ENCODE results near the gene KRT222.

KRT222 gene

DNA sequence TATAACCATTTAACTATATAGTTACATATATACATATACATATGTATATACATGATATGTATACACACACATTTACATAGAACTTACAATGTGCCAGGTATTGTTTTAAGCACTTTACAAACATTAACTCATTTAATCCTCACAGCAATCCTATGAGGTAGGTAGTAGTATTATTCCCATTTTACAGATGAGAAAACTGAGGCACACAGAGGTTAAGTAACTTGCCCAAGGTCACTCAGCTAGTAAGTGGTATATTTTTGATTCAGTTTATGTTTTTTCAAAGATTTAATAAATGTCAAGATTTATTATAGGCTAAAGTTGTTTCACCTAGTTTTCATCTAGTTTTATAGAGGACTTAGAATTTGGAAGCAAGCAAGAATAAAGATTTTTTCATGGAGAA lies 6.6 kb downstream of the KRT222 start:
- DNase-seq (ENCODE audit: low read depth, low spot score), result no peak

DNA sequence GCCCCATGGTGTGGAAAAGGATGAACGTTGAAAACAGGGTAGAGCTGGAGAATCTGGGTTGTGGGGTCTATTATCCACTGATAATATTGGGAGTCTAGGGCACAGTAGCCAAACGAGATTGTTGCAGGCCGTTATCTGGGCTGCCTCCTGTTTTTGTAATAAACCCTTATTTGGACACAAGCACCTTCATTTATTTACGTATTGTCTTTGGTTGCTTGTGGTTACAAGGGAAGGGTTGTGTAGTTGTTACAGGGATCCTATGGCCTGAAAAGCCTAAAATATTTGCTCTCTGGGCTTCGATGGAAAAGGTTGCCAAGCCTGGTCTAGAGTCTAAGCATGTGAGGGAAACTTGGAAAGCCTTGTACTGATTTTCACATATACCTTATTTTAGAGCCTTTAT lies 13.0 kb downstream of the KRT222 start:
- no peak for DNase-seq (ENCODE audit: low read depth, low spot score)

DNA sequence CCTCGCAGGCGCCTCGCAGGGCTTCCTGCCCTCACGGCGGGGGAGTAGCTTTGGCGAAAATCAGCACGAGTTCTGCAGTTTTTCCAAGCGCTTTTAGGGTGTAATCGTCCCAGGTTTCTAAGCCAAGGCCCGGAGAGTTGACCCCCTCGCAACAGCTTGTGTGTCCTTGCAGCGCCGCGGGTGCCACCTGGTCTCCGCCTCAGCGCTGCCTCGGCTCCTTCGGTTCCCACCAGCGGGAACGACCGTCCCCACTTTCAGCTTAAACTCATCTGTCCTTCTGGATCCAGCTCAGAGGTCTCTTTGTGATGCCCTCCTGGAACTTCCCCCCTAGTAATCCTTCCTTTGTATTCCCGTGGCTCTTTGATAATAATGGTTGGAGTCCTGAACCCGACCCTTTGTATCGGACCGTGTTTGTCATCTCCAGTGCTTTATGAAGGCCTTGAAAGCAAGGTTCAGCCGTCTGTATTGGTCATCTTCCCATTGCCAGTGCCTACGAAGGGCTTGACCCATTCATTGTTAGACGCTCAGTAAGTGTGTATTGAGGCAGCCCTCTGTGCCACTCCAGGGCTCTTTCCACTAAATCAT lies 16.5 kb downstream of the KRT222 start:
- DNase-seq (ENCODE audit: low read depth, low spot score), result peak; percentile 77

DNA sequence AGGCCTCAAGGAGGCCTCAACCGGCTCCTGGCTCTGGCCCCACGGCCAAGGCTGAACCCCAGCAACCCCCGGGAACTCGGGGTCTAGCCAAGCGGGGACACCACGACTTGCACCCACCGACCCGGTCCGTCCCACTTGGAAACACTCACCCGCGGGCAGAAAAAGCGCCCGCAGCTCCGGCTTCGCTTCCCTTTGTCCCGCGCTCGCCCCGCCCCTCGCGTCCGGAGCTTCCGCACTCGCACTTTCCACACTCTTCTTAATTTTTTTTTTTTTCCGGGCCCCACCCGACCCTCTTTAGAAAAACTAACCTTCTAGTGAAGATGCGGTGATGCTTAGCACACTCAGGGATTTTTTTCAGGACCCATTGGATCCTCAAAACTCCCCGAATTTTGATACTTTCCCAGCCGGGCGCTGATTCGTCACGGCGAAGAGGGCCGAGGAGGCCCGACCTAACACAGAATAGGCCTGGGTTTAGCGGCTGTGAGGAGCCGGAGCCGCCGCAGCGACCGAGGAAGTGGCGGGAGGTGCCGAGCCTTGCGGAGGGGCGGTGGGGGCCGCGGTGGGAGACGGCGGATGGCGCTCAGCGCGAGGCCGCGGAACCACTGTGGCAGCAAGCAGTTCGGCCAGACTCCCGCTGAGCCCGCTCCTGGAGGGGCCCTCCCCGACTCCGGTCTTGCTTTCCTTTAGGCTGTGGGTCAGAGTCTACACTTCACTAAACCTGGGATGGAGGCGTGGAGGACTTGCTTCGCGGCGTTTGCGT lies 17.2 kb downstream of the KRT222 start, which contains the start of gene SMARCE1:
SMARCE1 (minus strand) TSS at position 195 of the 760 bp plus-strand sequence. CDS start 2,016 bp downstream, outside the sequence.
- DNase-seq (ENCODE audit: low read depth, low spot score), result peak; percentile 78

DNA sequence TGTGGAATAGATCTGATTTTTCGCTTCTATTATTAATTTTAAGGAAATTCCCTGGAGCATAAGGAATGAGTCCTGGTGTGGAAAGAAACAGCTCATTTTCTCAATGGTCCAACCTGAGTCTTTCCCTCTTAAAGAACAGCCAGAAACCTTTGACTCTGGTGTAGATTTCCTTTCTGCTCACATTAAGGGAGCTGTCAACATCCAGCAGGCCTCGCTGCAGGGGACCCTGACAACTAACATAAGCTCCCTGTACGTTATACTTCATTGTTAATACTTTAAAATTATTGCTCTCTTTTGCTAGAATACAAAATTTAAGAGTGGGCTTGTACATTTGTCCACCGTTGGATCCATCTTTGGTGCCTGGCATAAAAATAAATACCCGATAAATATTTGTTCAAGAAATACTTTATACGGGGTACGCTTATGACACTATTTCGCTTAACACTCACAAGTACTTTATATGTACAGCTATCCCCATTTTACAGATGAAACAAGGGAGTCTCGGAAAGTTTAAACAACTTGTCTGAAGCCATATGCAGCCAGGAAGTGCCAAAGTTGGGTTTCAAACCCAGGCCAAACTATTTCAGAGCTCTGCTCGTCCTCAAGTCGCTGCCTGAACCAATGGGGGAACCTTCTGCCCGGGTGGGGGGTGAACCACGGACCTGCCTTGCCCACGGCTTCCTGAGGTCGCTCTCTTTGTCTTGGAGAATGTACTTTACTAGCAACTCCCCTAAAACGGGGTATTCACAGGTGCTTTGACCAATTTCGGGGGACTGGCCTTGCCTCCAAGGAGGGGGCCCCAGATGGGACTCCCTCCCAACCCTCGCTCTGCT lies 18.0 kb downstream of the KRT222 start:
- DNase-seq (ENCODE audit: low read depth, low spot score), result peak; percentile 70

DNA sequence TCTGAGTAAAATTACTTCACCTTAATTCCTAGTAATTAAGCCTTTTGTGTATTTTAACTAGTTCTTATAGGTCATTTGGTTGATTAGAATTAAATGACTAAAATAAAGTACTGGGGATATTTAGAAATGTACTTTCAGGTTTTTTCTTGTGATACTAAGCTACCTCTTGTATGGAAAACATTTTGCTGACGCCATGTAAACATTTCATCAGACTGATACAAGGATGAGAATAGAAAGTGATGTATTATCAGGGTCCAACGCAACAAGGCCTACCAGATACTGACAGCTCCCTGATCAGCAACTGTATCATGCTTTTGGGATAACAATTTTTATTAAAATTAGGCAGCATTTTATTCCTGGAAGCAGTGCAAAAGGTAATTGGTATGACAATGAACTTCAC lies 19.0 kb downstream of the KRT222 start:
- DNase-seq (ENCODE audit: low read depth, low spot score), result no peak

DNA sequence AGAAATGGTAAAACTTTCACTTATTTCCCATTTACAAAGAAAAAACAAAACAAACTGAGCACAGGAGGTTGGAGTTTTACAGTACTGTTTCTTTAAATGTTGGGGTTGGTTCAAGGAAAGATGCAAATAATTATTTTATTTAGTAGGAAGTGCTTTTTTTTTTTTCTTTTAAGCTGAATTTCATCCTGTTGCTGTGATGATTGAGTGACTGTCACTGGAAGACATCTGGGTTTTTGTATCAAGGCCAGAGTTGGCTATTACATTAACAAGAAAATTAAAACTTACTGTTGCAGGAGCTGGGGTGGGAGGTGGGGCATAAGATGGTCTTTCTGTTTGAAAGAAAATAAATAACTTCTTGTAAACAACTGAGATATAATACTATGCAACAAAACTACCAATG lies 19.7 kb downstream of the KRT222 start:
- no peak for DNase-seq (ENCODE audit: low read depth, low spot score)

DNA sequence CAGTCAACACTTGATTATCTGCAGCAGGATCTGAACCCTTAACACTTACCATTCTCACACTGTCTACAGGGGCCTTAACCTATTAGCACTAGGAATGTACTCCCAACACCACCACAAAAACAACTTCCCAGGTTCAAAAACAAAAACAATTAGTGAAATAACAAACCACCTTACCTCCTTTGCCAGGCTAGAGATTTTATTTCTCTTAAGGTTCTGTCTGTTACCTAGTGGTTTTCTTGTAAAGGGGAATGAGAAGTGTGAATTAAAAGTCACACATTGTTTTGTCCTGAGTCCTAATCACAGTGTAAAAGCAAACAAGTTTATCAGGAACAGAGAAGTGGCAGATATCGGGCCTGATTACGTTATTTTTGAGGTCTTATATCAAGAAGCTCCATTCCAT lies 27.0 kb downstream of the KRT222 start:
- DNase-seq (ENCODE audit: low read depth, low spot score), result no peak

DNA sequence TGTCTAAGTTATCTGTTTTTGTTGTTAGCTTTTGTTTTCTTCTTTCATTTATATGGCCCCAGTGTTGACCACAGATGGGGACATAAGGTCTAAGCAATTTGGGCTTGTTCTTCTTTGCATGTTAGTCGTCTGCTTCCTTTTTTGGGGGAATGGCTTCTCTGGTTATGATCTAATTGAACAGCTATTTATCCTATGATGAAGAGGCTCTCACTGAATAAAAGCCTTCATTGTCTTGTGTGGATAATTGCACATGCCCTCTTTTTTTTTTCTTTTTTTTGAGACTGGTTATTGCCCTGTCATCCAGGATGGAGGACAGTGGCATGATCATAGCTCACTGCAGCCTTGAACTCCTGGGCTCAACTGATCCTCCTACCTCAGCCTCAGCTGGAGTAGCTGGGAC lies 31.1 kb downstream of the KRT222 start:
- DNase-seq (ENCODE audit: low read depth, low spot score), result no peak

DNA sequence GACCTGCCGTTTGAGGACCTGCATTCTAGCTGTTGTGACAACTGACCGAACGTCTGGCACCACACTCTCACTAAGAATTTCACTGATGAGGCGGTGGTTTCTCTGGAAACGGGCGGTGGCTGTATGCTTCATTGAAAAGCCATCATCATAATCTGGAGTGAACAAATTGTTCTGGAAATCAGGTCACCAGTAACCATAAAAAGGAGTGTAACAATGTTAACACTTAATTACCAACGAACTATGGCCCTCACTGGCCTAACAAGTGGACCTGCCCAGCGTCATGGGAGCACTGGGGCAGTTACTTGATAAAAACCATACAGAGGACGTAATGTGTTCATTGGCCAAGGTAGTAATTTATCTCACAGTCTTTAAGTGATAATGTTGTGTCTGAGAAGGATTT lies 32.8 kb downstream of the KRT222 start:
- DNase-seq (ENCODE audit: low read depth, low spot score), result no peak

DNA sequence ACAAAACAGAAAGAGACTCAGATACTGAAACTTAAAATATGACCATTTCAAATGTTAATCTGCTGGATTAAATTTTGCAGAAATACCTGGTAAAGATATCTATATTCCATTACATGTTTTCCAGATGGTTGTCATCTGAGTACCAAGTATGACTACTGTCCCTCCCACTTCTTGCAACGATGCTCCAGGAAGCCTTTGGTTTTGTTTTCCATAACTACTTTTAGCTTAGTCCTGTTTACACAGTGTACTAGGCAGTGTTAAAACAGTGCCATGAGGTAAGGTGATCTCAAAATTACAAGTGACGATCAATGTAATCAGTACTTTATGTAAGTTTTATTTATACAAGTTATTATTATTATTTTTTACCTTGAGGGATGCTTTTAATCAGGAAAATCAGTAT lies 35.1 kb downstream of the KRT222 start:
- no peak for DNase-seq (ENCODE audit: low read depth, low spot score)

DNA sequence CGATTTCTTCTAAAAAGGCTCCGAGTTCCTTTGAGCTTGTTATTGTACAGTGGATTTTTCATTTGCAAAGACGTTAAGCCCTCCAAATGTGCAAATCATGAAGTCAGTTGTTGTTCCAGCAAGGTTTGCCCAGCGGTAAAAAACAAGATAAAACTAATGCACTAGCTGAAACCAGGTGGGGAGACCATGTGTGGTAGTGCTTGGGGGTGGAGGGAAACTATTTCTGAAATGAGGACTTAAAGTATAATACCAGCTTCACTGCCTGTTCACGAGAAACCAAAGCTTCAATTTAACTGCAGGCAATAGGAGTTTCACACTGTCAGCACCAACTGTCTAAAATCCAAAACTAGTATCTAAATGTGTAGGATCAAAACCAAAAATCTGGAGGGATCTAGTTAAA lies 39.7 kb downstream of the KRT222 start:
- no peak for DNase-seq (ENCODE audit: low read depth, low spot score)

DNA sequence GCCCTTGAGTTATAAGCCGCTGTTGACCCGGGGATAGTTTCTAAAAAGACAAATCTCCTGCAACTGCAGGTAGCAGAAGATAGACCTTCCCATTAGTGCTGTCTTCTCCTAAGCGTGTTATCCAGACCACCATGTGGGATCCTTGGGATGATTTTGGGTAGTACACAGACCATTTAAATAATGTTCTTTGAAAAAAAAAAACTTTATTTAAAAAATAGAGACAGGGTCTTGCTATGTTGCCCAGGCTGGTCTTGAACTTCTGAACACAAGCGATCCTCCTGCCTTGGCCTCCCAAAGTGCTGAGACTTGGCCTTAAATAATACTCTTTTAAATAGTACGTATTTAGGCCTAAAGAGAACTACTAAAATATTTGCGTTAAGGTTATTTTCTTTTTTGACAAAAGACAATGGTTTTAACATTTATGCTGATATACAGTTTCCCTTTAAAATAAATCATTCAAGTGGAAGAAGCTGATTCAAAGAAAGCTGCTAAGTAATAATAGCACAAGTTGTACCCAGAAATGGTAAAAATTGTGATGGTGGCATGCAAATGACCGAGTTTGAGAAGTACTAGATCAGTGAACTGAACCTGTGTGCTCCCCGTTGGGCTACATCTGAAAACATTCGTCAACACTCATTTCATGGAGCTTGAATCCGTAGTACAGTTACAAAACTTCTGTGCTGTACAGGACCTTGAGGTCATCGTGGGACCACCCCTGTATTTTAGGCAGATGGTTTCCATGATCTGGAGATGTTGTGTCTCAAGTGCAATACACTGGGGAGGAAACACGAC lies 41.4 kb downstream of the KRT222 start:
- no peak for DNase-seq (ENCODE audit: low read depth, low spot score)

DNA sequence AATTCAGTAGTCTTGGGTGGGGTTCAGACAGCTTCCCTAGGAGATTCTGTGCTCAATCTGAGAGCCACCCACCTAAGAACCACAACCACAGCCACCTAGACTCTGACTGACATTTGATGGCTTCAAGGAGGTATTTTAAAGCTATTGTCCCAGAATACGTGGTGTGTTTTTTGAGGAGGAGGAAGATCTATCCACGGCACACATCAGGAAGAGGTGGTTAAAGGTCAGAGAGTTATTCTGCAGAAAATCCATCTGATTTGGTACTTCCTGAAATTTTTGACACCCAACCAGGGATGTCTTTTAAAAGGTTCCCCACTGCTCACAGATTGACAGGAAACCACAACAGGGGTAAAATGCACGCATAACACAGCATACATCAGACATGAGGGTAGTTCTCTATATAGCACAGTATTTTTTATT lies 42.5 kb downstream of the KRT222 start:
- no peak for DNase-seq (ENCODE audit: low read depth, low spot score)

DNA sequence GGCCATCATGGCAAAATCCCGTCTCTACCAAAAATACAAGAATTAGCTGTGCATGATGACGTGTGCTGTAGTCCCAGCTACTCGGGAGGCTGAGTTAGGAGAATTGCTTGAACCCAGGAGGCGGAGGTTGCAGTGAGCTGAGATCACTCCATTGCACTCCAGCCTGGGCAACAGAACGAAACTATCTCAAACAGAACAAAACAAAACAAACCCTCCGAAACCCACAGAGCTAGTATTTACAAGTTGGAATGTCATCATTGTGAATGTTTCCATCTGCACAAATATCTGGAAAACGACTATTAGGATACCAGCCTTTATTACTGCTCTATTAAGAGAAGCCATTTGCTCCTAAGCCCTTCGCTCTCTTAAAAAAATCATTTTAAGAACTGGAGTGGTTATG lies 43.4 kb downstream of the KRT222 start:
- DNase-seq (ENCODE audit: low read depth, low spot score), result no peak

DNA sequence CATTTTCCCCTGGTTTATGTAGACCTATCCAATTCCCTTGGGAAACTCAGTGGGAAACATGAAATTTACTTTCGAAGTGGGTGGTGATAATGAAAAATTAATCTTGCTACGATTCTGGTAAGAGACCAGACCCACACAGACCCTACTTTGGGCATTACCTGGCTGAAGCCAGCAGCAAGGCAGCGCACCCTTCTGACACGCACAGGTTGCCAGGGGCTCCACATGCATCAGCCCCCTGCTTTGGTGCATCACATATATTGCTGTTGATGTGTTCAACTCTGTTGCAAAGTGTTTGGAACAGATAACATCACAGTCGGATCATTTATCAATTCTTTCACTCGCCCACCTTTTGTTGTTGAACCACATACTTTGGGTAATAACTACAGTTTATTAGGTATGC lies 44.0 kb downstream of the KRT222 start:
- no peak for DNase-seq (ENCODE audit: low read depth, low spot score)

DNA sequence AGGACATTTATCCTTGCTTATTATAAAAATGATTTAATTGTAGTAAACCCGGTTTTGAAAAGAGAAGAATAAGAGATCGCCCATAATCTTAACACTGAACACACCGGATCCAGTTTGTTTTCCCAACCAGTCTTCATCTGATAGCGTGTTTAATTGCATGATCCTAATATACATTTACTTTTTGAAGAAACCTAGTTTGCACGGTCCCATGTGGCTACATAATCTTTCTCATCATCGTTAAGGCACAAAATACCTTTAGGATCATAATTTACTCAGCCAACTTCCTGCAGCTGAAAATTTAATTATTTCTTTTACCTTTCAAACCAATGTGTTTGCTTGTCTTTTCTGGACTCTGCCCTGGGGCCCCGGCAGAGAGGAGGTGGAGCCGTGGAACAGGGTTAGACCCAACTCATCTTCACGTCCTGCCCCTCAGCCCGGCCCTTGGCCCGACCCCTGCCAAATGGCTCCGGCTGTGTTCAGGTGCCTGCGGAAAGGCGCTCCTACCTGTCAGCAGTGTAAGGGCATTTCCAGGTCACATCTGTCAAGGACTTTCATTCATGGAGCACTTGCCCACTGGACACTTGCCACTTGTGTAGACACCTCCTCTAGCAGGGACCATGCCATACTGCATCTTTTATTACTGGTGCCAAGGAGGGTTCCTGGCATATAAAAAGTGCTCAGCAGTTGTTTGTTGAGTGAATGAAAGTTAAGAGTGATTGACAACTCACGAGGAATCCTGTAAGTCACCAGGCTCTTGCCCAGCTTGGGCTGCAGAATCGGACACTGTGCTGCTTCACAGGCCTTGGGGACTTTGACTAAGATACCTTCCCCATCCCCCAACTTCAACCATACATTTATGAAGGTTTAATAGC lies 46.0 kb downstream of the KRT222 start:
- DNase-seq (ENCODE audit: low read depth, low spot score), result no peak

DNA sequence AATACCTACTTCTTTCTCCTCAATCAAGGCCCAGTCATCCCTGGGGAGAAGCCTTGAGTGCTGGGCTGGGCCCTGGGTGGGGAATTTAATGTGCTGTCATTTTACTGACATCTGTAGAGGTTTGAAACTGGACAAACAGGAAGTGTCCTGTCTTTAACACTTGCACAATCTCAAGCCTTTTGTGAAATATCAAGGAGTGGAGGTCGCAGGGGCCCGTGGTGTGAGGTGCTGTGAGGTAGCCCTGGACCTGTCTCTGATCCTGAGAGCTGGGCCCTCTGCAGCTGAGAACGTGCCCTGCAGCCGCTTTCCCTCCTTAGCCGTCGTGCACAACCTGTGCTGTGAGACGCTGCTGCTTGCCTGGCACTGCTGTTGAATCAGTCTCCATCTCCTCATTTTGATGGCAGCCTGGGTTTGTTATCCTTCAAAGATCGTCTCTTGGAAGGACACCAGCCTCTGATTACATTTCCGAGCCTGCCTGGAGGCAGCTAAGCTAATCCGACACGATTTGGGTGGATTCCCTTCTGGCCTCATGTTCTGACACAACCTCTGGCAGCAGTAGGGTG lies 47.2 kb downstream of the KRT222 start:
- DNase-seq (ENCODE audit: low read depth, low spot score), result peak; percentile 40

DNA sequence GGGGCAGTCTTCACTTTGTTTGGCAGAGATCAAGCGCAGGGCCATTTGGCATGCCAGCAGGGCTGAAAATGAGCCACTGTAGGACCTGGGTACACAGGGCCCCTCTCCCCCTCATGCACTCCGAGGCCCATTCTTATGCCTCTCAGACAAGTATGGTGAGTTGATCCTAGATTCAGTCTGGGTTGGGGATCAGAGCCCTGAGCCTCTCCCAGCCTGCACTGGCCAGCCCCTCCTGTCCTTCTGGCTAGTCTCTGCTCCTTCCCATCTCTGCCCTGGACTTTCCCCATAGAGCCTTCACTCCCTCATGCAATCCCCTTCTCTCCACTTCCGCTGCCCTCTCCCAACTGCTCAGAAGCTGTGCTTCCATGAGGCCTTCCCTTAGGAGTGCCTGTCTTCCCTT lies 48.4 kb downstream of the KRT222 start:
- no peak for DNase-seq (ENCODE audit: low read depth, low spot score)

DNA sequence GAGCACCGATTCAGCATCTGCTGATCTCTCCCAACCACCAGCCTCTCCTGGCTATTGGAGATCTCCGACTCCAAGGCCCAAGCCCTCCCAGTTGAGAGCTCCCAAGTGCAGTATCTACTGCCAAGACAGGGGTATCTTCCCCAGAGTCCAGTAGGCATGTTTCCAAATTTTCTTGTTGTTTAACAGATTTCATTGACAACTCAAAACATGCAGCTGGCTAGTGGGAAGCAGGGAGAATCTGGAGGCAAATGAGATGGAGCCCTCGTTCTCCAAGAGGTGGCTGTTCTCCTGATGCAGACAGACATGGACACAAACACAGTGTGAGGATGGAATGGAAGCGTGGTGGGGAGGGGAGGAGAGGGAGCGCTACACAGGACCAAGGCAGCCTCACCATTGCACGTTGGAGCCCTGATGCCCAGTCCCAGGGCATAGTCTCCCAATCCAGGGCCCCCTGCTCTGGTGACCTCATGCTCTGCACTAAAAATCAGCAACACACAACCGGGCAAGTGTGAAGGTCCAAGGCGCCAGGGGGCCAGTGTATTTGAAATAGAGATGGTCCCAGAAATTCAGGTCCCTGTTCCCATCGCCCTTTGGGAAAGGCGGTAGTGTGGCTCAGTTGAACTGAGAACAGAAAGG lies 49.0 kb downstream of the KRT222 start:
- DNase-seq (ENCODE audit: low read depth, low spot score), result no peak

Data from ELF-1 (cell line).